HepG2 (cell line): Measurements from ENCODE around the gene CDK2AP2. TPM values are rescaled to one million over a fixed set of nuclear protein-coding genes. Genes with fewer than 3 reads are reported as not detected.

Experiments used
- AGO2 ChIP-seq: fragments of 200-400 bp; formaldehyde crosslinking; optimal IDR thresholded peaks from 2 replicates; pipeline ENCODE3; 2017; ENCODE audit warnings: mild to moderate bottlenecking, low read depth, low read length, moderate library complexity
- ATF7-NPFF ChIP-seq: sonication (generic); formaldehyde crosslinking; IDR thresholded peaks from 2 replicates; pipeline ENCODE4 v1.8.1; 2023; ENCODE audit warnings: mild to moderate bottlenecking, low read depth, missing genetic modification reagents, moderate library complexity
- BORCS8-MEF2B ChIP-seq: sonication (generic); formaldehyde crosslinking; IDR thresholded peaks from 2 replicates; pipeline ENCODE4 v1.8.0; 2022; ENCODE audit warnings: mild to moderate bottlenecking, missing genetic modification reagents
- ETV6 ChIP-seq: sonication (generic); formaldehyde crosslinking; conservative IDR thresholded peaks from 2 replicates; pipeline ENCODE4 v1.4.0; 2020; ENCODE audit warnings: missing genetic modification reagents
- GABPB1 ChIP-seq: IDR thresholded peaks from 2 replicates; pipeline ENCODE4 v1.6.1; 2016; ENCODE audit warnings: mild to moderate bottlenecking, missing genetic modification reagents, moderate library complexity, missing compliant biosample characterization
- MXD4 ChIP-seq: IDR thresholded peaks from 2 replicates; pipeline ENCODE4 v1.6.1; 2016; ENCODE audit warnings: mild to moderate bottlenecking, missing biosample characterization, missing genetic modification reagents
- RARA ChIP-seq: IDR thresholded peaks from 2 replicates; pipeline ENCODE4 v1.6.1; 2016; ENCODE audit warnings: missing genetic modification reagents, missing compliant biosample characterization
- SSRP1 ChIP-seq: IDR thresholded peaks from 2 replicates; pipeline ENCODE4 v1.6.1; 2016; ENCODE audit warnings: control low read depth
- U2AF1 ChIP-seq: fragments of 200-400 bp; formaldehyde crosslinking; optimal IDR thresholded peaks from 2 replicates; pipeline ENCODE3; 2017; ENCODE audit warnings: mild to moderate bottlenecking, low read depth, low read length
- WIZ ChIP-seq: sonication (generic); formaldehyde crosslinking; IDR thresholded peaks from 2 replicates; pipeline ENCODE4 v1.5.1; 2020; ENCODE audit warnings: mild to moderate bottlenecking, missing genetic modification reagents
- ZEB1 ChIP-seq: IDR thresholded peaks from 2 replicates; pipeline ENCODE4 v1.6.1; 2012; ENCODE audit warnings: mild to moderate bottlenecking, low read depth, inconsistent platforms; ENCODE audit not compliant: insufficient replicate concordance
- ZNF567 ChIP-seq: sonication (generic); formaldehyde crosslinking; IDR thresholded peaks from 2 replicates; pipeline ENCODE4 v1.8.1; 2023; ENCODE audit warnings: mild to moderate bottlenecking, missing genetic modification reagents, borderline replicate concordance
- ZNF598 ChIP-seq: sonication (generic); formaldehyde crosslinking; IDR thresholded peaks from 2 replicates; pipeline ENCODE4 v1.5.1; 2020; ENCODE audit warnings: mild to moderate bottlenecking, missing genetic modification reagents, borderline replicate concordance
- ZNF720 ChIP-seq: sonication (generic); formaldehyde crosslinking; IDR thresholded peaks from 2 replicates; pipeline ENCODE4 v1.4.0; 2020; ENCODE audit warnings: missing genetic modification reagents
- ZNF782 ChIP-seq: sonication (generic); formaldehyde crosslinking; IDR thresholded peaks from 2 replicates; pipeline ENCODE4 v1.4.0; 2020; ENCODE audit warnings: missing genetic modification reagents, mild to moderate bottlenecking, borderline replicate concordance
- ZNF879 ChIP-seq: sonication (generic); formaldehyde crosslinking; IDR thresholded peaks from 2 replicates; pipeline ENCODE4 v1.8.1; 2023; ENCODE audit warnings: missing genetic modification reagents
- ZSCAN30 ChIP-seq: sonication (generic); formaldehyde crosslinking; IDR thresholded peaks from 2 replicates; pipeline ENCODE4 v1.5.0; 2020; ENCODE audit warnings: mild to moderate bottlenecking, missing genetic modification reagents
- polyA plus RNA-seq, 8 experiments: library from polyadenylated mRNA; depleted of rRNA in 3 of 8; stranded (reverse) in 7 of 8; unstranded in 1 of 8; fragments of >200 nt; fragmentation: Illumina TruSeq in 4 of 8; extraction: Trizol in 4 of 8; gene quantifications; 2 replicates each; pipeline versions ENCODE4 v1.2.1 to v1.2.3, GENCODE V29; 2011 to 2016; ENCODE audit warnings: low read depth in 4 of 8, missing spikeins in 1 of 8, mixed read lengths in 1 of 8; ENCODE audit not compliant: insufficient read depth in 1 of 8
- total RNA-seq, 5 experiments: library from RNA; depleted of rRNA; stranded (reverse); fragments of >200 nt; fragmentation: Illumina TruSeq; extraction: Trizol; gene quantifications; 2 replicates each; pipeline ENCODE4 v1.2.3, GENCODE V29; 2016; ENCODE audit warnings: low read depth in 1 of 5
- TF ChIP-seq, protein P1 (sequence below): sonication (generic); formaldehyde crosslinking; IDR thresholded peaks from 2 replicates; pipeline ENCODE4 v1.4.0; 2020; ENCODE audit warnings: missing genetic modification reagents, borderline replicate concordance
- TF ChIP-seq, protein P2 (sequence below): sonication (generic); formaldehyde crosslinking; IDR thresholded peaks from 2 replicates; pipeline ENCODE4 v1.4.0; 2020; ENCODE audit warnings: missing genetic modification reagents
- TF ChIP-seq, protein P3 (sequence below): sonication (generic); formaldehyde crosslinking; IDR thresholded peaks from 2 replicates; pipeline ENCODE4 v1.4.0; 2020; ENCODE audit warnings: mild to moderate bottlenecking, missing genetic modification reagents

Gene CDK2AP2
- total and polyA plus RNA-seq, 2 of the 13 experiments (the other 11 are each of a cell fraction or from before 2014, with no cell fraction given): 15.0 to 23.2 TPM

DNA sequence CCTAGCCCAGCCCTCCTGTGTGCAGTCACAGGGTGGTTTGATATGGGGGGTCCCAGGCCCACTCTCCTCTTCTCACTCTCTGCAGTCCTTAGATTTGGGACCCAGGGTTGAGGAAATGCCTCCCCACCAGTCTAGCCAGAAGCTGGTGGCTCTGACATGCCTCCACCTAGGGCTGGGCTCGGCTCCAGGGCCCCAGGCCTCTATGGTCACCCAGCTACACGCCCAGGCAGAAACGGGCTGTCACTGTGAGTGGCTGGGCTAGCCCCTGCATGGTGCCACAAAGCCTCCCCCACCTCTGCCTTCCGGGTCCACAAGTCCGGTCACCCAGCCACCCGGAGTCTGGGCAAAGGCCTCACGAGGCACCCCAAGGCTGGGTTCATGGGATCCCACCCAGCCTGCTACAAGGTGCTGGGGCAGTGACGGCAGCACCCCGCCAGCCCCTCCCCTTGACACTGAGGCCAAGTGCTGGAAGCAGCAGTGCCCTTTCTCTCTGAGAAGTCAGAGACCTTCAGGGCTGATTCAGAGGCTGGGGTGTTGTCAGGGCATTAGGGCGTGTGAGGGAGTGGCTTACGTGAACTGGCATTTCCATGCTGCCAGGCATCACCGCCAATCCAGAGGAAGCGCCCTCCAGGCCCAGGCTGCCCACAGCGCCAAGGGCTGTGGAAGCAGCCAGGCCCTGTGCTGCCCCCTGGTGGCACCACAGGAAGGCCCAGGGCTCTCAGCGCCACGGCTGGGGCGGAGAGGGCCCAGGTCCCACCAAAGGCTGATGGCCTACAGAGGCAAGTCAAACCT is 2.2 kb downstream of the CDK2AP2 start (continued):
- TF ChIP-seq, protein P1, sequence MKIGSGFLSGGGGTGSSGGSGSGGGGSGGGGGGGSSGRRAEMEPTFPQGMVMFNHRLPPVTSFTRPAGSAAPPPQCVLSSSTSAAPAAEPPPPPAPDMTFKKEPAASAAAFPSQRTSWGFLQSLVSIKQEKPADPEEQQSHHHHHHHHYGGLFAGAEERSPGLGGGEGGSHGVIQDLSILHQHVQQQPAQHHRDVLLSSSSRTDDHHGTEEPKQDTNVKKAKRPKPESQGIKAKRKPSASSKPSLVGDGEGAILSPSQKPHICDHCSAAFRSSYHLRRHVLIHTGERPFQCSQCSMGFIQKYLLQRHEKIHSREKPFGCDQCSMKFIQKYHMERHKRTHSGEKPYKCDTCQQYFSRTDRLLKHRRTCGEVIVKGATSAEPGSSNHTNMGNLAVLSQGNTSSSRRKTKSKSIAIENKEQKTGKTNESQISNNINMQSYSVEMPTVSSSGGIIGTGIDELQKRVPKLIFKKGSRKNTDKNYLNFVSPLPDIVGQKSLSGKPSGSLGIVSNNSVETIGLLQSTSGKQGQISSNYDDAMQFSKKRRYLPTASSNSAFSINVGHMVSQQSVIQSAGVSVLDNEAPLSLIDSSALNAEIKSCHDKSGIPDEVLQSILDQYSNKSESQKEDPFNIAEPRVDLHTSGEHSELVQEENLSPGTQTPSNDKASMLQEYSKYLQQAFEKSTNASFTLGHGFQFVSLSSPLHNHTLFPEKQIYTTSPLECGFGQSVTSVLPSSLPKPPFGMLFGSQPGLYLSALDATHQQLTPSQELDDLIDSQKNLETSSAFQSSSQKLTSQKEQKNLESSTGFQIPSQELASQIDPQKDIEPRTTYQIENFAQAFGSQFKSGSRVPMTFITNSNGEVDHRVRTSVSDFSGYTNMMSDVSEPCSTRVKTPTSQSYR (CRISPR knock-in tag): no peak
- TF ChIP-seq ETV6 (no peak; the same call in 1 of the 2 replicates), ZEB1 (no peak), AGO2 (peak; percentile 47), BORCS8-MEF2B (CRISPR knock-in tag) (peak; percentile 70; the same call in 1 of the 2 replicates), ZNF782 (CRISPR knock-in tag) (peak; percentile 47; the same call in 1 of the 2 replicates), ZNF567 (CRISPR knock-in tag) (no peak), ZNF720 (CRISPR knock-in tag) (no peak), ZSCAN30 (CRISPR knock-in tag) (no peak), ZNF598 (CRISPR knock-in tag) (0 out of 2 replicates have a peak, but pooled peaks have one; percentile 58), WIZ (CRISPR knock-in tag) (no peak), SSRP1 (CRISPR knock-in tag) (no peak), ATF7-NPFF (CRISPR knock-in tag) (no peak), RARA (CRISPR knock-in tag) (no peak), GABPB1 (CRISPR knock-in tag) (peak; percentile 68), ZNF879 (CRISPR knock-in tag) (no peak), U2AF1 (no peak), MXD4 (CRISPR knock-in tag) (no peak)
- TF ChIP-seq, protein P2, sequence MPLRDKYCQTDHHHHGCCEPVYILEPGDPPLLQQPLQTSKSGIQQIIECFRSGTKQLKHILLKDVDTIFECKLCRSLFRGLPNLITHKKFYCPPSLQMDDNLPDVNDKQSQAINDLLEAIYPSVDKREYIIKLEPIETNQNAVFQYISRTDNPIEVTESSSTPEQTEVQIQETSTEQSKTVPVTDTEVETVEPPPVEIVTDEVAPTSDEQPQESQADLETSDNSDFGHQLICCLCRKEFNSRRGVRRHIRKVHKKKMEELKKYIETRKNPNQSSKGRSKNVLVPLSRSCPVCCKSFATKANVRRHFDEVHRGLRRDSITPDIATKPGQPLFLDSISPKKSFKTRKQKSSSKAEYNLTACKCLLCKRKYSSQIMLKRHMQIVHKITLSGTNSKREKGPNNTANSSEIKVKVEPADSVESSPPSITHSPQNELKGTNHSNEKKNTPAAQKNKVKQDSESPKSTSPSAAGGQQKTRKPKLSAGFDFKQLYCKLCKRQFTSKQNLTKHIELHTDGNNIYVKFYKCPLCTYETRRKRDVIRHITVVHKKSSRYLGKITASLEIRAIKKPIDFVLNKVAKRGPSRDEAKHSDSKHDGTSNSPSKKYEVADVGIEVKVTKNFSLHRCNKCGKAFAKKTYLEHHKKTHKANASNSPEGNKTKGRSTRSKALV (CRISPR knock-in tag): no peak
- TF ChIP-seq, protein P3, sequence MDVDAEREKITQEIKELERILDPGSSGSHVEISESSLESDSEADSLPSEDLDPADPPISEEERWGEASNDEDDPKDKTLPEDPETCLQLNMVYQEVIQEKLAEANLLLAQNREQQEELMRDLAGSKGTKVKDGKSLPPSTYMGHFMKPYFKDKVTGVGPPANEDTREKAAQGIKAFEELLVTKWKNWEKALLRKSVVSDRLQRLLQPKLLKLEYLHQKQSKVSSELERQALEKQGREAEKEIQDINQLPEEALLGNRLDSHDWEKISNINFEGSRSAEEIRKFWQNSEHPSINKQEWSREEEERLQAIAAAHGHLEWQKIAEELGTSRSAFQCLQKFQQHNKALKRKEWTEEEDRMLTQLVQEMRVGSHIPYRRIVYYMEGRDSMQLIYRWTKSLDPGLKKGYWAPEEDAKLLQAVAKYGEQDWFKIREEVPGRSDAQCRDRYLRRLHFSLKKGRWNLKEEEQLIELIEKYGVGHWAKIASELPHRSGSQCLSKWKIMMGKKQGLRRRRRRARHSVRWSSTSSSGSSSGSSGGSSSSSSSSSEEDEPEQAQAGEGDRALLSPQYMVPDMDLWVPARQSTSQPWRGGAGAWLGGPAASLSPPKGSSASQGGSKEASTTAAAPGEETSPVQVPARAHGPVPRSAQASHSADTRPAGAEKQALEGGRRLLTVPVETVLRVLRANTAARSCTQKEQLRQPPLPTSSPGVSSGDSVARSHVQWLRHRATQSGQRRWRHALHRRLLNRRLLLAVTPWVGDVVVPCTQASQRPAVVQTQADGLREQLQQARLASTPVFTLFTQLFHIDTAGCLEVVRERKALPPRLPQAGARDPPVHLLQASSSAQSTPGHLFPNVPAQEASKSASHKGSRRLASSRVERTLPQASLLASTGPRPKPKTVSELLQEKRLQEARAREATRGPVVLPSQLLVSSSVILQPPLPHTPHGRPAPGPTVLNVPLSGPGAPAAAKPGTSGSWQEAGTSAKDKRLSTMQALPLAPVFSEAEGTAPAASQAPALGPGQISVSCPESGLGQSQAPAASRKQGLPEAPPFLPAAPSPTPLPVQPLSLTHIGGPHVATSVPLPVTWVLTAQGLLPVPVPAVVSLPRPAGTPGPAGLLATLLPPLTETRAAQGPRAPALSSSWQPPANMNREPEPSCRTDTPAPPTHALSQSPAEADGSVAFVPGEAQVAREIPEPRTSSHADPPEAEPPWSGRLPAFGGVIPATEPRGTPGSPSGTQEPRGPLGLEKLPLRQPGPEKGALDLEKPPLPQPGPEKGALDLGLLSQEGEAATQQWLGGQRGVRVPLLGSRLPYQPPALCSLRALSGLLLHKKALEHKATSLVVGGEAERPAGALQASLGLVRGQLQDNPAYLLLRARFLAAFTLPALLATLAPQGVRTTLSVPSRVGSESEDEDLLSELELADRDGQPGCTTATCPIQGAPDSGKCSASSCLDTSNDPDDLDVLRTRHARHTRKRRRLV: 0 out of 2 replicates have a peak, but pooled peaks have one; percentile 36
